Stomach (tissue), 4 donors: ENCODE data around the gene CYTH2.

Source experiments
- EP300 ChIP-seq: sonication (generic); formaldehyde crosslinking; IDR thresholded peaks from one replicate; pipeline ENCODE4 v1.6.1; 2017; ENCODE audit warnings: antibody characterized with exemption
- POLR2A ChIP-seq, 4 donors: fragments of 450-650 bp; IDR thresholded peaks; one replicate each; pipeline ENCODE4 v1.6.1; 2016; ENCODE audit warnings: antibody characterized with exemption in 4 of 4, control low read depth in 2 of 4, mild to moderate bottlenecking in 1 of 4, moderate library complexity in 1 of 4
- POLR2AphosphoS5 ChIP-seq, 3 donors: sonication (generic); formaldehyde crosslinking; IDR thresholded peaks; one replicate each; pipeline ENCODE4 v1.6.1; 2016; ENCODE audit warnings: antibody characterized with exemption in 3 of 3
- TF ChIP-seq, protein P1 (sequence below), 7 experiments: fragments of 450-650 bp in 4 of 7; fragments of 200-600 bp in 3 of 7; sonication (generic) in 3 of 7; IDR thresholded peaks; one replicate each; pipeline ENCODE4 v1.5.1; 2016 to 2019; ENCODE audit warnings: antibody characterized with exemption in 7 of 7, control low read depth in 2 of 7, mild to moderate bottlenecking in 1 of 7

DNA sequence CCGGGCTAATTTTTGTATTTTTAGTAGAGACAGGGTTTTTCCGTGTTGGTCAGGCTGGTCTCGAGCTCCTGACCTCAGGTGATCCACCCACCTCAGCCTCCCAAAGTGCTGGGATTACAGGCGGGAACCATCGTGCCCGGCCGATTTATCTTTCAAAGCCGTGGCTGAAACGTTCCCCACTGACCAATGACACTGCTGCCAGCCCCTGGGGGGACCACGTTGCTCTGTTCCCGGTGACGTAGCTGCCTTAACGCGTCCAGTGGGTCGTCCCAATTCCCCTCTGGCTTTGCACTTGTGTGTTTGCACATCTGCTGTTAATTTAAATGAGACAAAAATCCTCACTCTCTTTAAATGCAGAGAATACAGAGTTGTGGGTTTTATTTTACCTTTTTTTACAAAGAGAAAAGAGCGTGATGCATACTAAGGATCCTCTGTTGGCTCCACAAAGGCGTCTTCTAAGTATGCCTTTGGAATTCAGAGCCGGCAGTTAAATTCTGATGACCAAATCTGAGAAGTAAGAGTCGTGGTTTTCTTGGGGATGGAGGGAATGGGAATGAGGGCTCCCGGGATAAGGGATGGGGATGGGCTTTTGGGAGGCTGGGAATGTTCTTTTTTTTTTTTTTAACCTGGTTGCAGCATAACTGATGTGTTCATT lies 61.0 kb downstream of the CYTH2 start:
- TF ChIP-seq, protein P1, sequence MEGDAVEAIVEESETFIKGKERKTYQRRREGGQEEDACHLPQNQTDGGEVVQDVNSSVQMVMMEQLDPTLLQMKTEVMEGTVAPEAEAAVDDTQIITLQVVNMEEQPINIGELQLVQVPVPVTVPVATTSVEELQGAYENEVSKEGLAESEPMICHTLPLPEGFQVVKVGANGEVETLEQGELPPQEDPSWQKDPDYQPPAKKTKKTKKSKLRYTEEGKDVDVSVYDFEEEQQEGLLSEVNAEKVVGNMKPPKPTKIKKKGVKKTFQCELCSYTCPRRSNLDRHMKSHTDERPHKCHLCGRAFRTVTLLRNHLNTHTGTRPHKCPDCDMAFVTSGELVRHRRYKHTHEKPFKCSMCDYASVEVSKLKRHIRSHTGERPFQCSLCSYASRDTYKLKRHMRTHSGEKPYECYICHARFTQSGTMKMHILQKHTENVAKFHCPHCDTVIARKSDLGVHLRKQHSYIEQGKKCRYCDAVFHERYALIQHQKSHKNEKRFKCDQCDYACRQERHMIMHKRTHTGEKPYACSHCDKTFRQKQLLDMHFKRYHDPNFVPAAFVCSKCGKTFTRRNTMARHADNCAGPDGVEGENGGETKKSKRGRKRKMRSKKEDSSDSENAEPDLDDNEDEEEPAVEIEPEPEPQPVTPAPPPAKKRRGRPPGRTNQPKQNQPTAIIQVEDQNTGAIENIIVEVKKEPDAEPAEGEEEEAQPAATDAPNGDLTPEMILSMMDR (IDR thresholded peaks at IDR 0.05): no peak
- no peak for TF ChIP-seq POLR2A (IDR thresholded peaks at IDR 0.05)
- no peak for TF ChIP-seq POLR2AphosphoS5 (IDR thresholded peaks at IDR 0.05)
- no peak for TF ChIP-seq EP300
